A549 (cell line): Measurements from ENCODE around the gene RELL2.

ENCODE experiments used
- JUN ChIP-seq, 2 experiments: fragments of >200 bp; sonication (Bioruptor Twin); formaldehyde crosslinking; IDR thresholded peaks; 2 replicates in 1 of 2; 3 replicates in 1 of 2; pipeline ENCODE4 v1.6.1; 2016 to 2017
- TF ChIP-seq, protein P1 (sequence below): fragments of >200 bp; sonication (Bioruptor Twin); formaldehyde crosslinking; IDR thresholded peaks from 3 replicates; pipeline ENCODE4 v1.5.1; 2016

DNA sequence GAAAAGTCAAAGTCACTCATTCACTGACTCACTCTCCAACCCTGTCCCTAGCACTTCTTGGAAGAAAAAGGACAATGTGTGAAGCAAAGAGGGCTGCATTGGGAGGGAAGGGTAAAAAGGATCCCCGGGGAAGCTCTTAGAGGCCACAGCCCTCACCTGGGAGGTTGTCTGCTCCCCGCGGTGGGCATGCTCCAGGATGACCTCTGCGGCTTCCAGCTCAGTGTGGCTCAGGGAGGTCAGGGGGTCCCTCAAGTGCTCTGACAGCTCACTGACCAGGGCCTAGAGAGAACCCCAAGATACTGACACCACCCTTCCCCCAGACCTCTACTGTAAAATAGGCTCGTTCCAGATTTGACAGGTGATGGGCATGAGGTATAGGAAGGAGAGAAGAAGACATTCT, 10.4 kb downstream of the RELL2 start:
- TF ChIP-seq, protein P1, sequence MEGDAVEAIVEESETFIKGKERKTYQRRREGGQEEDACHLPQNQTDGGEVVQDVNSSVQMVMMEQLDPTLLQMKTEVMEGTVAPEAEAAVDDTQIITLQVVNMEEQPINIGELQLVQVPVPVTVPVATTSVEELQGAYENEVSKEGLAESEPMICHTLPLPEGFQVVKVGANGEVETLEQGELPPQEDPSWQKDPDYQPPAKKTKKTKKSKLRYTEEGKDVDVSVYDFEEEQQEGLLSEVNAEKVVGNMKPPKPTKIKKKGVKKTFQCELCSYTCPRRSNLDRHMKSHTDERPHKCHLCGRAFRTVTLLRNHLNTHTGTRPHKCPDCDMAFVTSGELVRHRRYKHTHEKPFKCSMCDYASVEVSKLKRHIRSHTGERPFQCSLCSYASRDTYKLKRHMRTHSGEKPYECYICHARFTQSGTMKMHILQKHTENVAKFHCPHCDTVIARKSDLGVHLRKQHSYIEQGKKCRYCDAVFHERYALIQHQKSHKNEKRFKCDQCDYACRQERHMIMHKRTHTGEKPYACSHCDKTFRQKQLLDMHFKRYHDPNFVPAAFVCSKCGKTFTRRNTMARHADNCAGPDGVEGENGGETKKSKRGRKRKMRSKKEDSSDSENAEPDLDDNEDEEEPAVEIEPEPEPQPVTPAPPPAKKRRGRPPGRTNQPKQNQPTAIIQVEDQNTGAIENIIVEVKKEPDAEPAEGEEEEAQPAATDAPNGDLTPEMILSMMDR = no peak
- TF ChIP-seq JUN (IDR thresholded peaks at IDR 0.05) = no peak
